NCI-H1930 (cell line): ENCODE results near the gene PAXX.
A peak's percentile ranks its signal among the peaks of the same experiment; 100 is the strongest.

Source experiments
- DNase-seq, 2 experiments: peaks; one replicate each; lab custom pipeline; 2025; lab: John Stamatoyannopoulos, UW

The PAXX gene, protein sequence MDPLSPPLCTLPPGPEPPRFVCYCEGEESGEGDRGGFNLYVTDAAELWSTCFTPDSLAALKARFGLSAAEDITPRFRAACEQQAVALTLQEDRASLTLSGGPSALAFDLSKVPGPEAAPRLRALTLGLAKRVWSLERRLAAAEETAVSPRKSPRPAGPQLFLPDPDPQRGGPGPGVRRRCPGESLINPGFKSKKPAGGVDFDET

DNA sequence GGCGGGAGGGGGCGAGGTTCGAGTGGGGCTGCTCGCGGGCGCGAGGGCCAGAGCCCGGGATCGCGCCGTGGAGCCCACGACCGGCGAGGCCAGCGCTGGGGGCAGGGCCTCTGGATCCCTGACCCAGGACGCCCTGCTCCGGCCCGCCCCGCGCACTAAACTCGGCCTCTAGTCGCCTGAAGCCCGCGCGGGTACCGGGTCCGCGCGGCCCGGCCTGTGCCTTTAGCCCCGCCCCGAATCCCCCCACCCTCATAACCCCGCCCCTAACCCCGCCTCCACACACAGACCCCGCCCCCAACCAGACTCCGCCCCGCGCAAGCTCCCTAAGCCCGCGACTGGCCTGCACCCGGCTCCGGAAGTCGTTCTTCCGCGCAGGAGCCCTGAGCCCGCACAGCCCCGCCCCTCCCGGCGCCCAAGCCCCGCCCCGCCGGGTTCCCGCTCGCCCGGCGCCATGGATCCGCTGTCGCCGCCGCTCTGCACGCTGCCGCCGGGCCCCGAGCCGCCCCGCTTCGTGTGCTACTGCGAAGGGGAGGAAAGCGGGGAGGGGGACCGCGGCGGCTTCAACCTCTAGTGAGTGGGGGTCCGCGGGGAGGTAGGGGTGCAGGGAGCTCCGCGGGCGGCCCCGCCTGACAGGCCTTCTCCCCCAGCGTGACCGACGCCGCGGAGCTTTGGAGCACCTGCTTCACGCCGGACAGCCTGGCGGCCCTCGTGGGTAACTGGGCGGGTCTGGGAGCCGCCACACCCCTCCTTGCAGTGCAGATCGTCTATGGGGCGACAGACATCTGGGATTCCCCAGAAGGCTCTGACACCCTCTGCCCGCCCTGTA, at the start of gene PAXX:
PAXX (plus strand) TSS at position 430 of the 826 bp plus-strand sequence; CDS start at position 452, 22 bp downstream.
- DNase-seq, result peak; percentile 74 to 81

DNA sequence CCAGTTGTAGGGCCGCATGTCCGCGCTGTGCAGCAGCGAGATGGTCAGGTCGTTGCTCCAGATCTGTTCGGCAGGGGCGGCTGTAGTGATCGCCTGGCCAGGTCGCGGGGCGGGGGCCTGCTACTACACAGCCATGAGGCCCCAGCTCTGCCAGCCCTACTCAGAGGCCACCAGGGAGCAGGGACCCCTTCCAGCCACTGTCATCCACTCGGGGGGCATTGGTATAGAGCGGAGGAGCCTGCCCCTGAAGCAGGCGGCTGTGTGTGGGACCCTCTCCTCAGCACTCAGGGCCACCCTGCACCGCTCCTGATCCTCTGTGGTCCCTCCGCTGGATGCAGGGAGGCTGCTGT, 49.4 kb upstream of the PAXX start:
- no peak for DNase-seq

DNA sequence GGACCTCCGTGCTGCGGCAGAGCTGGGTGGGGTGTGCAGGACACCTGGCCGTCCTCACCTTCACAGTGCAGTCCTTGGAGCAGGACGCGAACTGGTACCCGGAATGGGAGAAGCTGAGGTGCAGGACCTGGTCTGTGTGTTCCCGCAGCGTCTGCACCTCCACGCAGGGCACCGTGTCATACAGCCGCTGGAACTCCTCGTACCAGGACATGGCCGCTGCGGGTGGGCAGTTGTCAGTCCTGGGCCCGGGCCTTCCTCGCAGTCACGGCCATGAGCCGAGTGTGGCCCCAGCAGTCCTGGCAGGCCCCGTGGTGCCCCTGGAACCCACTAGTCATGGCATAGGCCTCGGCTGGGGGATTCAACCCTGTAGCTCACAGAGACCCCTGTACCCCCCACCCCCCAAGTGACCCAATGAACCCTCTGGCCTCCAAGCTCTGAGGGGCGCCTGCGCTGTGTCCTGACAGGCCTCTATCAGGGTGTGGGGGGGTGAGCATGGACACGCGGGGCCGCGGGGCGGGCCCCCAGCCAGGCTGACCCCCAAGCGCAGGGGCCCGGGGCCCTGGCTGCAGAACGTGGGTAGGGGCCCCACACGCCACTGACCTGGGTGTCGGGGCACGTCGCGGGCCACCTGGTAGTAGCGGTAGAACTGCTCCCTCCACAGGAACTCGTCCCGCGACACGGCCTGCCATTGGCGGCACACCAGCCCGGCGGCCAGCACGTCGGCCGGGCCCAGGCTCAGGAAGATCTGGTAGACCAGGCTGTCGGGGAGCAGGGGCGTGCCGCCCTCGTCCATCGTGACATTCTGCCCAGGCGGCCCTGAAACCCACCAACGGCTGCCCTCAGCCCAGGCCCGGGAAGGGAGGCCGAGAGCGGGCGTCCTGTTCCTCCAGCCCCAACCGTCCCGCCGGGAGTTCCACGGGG, 48.7 kb upstream of the PAXX start:
- no peak for DNase-seq

DNA sequence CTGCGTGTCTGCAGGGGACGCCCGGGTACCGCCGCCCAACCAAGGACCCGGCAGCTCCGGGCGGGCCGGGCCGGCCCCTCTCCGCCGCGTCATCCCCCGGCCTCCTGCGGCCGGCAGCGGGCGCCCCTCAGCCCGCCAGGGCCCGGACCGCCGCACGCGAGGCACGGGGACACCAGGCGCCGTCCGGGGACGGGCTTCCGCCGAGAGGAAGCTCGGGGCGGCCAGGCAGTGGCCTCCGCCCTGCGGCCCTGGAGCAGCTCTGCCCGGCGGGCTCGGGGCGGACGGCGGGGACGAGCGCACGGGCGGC, 48.1 kb upstream of the PAXX start:
- DNase-seq, result peak in 1 of 2 experiments; percentile 47

DNA sequence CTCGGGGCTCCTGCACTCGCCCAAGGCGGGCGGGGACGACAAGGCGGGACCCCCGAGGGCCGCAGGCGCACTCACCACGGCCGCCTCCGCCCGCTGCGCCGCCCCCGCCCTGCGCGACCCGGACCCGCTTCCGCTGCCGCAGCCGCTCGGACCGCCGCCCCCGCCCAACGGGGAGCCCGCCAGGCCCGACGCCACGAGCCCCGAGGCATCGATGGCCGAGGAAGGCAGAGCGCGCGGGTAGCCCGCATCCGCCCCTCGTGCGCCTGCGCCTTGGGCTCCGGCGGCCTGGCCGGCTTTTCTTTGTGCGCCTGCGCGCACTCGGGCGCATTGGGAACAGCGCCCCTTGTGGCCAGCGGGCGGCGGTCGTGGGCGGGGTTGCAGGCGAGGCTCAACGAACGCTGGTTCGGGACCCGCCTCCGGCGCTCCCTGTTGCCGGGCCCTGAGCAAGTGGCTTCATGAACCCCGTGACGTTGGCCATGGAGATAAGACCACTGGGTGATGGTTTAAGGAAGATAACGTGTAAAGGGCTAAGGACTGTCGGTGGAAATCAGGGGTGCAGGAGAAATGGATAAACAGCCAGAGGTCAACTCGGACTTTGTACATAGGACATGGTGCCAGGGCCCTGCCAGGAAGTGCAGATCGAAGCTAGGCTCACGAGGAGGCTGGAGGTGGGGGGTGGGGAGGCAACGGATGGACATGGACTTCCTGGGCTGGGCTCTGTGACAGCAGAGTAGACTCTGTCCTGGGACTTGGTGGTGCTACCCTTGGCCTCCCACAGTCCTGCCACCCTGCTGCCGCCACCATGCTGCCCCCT, 47.5 kb upstream of the PAXX start, which contains the start of the genes C8G and FBXW5:
C8G (plus strand) TSS at position 725 of the 814 bp plus-strand sequence; CDS start at position 803, 78 bp downstream.
FBXW5 (minus strand) TSS at position 220 of the 814 bp plus-strand sequence. CDS start 655 bp downstream, outside the sequence.
- peak; percentile 87 to 97 for DNase-seq

DNA sequence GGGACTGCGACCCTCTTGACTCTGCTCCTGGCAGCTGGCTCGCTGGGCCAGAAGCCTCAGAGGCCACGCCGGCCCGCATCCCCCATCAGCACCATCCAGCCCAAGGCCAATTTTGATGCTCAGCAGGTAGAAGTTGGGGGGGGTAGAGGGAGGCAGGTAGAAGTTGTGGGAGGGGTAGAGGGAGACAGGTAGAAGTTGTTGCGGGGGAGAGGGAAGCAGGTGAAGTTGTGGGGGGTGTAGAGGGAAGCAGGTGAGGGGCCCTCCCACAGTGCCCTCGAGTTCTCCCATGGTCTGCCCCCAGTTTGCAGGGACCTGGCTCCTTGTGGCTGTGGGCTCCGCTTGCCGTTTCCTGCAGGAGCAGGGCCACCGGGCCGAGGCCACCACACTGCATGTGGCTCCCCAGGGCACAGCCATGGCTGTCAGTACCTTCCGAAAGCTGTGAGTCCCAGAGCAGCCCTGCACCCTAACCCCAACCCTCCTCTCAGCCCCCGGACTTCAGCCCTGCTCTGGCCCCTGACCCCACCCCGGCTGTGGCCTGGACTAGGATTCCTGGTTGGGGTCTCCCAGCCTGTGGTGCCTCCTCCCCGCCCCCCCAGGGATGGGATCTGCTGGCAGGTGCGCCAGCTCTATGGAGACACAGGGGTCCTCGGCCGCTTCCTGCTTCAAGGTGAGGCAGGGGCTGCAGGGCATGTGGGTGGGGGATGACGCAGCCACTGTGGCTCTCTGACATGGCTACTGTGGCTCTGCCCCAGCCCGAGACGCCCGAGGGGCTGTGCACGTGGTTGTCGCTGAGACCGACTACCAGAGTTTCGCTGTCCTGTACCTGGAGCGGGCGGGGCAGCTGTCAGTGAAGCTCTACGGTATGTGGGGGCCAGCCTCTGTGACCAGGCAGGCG, 46.6 kb upstream of the PAXX start:
- no peak for DNase-seq

DNA sequence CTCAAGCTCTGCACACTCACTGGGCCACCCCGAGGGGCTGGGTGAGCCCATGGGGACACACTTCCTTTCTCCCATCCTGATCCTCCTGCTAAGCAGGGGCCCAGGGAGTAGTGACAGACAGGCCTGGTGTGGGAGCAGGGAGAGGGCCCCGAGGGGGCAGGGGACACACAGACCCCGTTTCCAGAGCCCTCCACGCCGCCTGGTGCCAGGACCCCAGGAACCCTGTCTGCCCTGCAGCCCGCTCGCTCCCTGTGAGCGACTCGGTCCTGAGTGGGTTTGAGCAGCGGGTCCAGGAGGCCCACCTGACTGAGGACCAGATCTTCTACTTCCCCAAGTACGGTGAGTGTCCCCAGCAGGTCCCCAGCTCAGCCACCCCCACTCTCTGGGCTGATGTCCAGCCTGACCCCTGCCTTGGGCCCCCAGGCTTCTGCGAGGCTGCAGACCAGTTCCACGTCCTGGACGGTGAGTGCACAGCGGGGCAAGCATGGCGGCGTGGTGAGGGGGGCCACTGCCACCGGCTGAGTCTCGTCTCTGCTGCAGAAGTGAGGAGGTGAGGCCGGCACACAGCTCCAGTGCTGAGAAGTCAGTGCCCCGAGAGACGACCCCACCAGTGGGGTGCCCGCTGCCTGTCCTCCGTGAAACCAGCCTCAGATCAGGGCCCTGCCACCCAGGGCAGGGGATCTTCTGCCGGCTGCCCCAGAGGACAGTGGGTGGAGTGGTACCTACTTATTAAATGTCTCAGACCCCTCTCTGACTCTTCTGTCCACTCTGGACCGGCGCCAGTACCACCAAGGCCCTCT, 45.8 kb upstream of the PAXX start:
- DNase-seq, result no peak

DNA sequence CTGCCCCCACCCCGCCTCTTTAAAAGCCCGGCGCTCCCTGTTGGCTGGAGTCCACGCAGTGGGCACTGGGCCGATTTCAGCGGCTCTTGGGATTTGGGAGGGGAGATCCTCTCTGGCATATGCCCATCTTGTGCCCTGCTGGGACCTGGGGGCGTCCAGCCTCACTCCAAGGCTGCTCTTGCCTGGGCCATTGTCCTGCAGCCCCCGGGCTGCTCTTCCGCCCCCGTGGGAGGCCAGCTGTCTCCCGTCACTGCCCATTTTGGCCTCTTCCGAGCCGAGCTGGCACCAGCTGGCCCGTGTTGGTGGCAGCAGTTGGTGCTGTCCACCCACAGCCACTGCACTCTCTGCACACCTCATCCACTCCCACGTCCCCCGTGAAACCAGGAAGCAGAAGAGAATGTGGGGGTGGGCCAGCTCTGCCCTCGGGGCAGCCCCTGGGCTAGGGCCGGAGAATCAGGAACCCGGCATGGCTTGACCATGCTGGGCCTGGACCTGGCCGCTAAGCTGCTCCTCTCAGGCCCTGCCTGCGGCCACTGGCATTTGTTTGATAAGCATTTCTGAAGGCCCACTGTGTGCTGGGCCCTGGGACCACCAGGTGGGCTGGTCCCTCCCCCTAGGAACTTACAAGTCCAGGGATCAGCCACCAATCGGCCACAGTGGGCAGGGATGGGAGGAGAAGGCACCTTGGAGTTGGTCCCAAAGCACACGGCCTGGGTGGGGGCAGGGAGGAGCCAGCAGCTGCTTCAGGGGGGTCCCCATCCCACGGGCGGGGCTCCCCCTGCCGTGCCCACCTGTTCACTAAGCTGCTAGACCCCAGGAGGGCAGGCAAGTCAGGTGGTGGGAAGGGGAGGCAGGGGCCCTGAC, 45.0 kb upstream of the PAXX start:
- DNase-seq, result no peak

DNA sequence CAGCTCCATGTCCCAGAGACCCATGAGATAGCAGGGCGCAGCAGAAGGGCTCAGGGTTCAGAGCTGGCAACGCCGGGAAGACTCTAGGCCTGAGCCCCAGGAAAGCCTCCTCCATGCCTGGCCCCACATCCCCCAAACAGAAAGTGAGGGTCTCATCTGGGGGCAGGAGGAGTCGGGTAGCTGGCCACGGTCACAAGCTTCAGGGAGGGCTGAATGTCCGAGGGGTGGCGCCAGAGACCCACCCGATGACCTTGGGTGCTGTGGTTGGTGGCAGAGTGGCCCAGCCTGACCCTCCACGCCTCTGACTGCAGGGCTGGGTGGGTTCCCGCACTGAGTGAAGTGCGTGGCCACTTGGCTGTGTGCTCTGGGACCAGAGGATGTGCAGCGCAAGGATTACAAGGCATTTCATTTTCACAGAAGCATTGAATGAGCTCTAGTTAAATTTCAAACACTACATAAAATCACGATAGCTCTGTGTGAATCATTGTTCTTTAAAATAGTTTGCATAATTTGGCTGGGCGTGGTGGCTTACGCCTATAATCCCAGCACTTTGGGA, 44.2 kb upstream of the PAXX start:
- DNase-seq, result peak in 1 of 2 experiments; percentile 55

DNA sequence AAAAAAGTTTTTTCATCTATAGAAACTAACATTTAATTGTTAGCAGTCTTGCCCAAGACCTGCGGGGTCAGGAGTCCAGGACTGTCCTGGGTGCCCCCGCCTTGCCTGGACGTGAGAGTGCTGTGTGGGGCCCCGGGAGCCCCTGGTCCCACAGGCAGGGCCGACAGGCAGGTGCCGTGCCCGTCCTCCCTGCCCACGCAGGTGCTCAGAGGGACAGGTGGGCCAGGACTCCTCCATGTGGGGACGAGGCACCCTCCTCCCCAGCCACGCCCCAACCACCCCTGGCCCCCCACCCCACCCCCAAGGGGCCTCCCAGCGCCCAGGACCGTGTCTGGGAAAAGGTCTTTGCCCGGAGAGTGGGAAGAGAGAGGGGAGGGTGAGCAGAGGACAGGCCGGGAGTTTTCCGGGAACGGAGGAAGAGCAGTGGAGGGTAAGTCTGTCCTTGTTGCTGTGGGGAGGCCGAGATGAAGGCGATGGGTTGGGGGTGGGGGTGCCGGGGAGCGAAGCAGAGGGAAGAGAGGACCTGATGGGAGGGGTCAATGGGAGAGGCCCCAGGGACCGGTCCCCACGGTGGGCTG, 42.9 kb upstream of the PAXX start:
- DNase-seq, result no peak

DNA sequence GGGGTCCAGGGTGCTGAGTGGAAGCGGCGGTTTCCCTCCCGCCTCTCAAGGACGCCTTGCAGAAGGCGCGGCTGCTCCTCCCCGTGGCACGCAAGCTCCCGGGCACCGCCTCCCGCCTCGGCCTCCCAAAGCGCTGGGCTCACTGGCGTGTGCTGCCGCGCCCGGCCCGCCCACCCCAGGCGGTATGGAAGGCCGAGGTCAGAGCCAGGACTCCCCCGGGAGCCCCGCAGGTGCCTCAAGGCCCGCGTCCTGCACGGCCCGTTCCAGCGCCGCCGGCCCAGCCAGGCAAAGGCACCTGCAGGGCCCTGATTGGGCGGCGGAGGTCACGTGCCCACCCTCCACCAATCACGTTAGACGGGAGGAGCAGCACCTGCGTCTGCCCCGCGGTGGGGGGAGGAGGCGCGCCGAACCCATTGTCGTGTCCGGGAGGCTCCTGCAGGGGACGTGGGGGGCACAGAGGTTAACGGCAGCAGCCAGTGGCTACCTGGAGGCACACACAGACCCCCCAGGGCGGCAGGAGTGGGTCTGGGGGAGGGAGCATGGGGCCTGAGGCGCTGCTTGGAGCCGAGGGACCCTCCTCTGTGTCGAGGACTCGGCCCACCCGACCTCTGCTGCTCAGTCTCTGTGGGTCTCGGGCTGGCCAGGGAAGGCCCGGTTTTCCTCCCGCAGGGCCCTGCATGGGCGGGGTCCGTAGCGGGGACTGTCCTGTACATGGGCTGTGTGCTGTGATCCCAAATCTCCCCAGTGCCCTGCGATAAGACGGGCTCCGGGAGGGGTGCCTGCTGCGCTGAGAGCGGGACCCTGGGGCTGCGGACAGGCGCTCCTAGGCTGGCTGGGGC, 42.2 kb upstream of the PAXX start:
- peak; percentile 94 to 95 for DNase-seq

DNA sequence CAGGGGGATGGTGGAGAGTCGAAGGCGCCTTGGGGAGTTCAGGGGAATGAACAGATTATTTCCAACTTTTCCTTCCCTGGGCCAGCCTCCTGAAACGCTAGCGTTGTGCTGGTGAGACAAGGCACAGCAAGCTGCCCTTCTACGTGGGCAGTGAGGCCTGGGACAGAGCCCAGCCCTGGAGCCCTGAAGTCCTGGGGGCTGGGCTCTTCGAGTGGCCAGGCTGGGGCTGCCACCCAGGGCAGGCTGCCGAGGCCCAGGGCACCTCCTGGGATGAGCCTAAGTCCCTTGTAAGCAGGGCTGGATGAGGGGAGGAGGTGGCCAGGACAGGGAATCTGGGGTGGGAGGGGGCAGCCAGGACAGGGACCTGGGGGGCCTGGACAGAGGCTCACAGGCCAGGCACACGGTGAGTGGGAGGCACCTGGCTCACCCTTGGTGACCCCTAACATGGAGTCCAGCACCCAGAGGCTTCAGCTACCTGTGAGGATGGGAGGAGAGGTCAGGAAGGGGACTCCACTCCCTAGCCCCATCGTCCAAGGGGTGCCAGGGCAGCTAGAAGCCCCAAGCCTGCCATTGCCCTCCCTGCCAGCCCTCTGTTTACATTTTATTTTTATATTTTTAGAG, 41.5 kb upstream of the PAXX start:
- DNase-seq, result no peak

DNA sequence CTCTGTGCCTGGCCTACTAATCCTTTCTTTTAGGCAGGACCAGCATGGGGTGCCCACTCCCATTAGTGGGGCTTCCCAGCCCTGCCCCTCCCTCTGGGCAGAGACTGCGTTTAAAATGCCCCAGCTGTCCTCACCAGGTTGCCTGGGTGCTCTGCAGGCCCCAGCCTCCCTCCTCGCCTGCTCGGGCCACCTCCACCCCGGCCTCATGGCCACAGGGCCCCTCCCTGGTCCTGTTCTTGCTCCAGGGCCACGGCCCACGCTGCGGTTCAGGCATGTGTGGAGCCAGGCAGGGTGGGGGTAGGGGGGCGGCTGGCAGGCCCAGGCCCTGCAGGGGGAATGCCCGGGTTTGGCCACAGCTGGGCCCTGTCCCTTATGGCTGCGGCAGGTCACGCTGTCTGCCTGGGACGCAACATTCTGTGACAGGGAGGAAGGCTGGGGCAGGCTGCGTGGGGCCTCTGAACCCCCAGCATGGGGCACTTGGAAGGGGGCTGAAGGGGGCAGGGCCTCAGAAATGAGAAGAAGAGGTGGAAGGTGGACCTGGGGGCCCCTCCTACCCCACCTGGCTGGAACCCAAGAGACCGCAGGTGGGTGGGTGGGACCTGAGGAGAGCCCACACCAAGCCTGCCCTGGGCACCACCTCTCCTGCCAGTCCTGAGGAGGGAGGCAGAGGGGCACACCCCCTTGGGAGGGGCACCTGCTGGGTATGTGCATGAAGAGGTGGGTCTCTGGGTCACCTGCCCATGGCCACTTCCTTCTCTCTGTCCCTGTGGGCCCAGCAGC, 40.5 kb upstream of the PAXX start, which contains the start of gene LCN12:
LCN12 (plus strand) TSS at position 733 of the 780 bp plus-strand sequence. CDS start 55 bp downstream, outside the sequence.
- no peak for DNase-seq

DNA sequence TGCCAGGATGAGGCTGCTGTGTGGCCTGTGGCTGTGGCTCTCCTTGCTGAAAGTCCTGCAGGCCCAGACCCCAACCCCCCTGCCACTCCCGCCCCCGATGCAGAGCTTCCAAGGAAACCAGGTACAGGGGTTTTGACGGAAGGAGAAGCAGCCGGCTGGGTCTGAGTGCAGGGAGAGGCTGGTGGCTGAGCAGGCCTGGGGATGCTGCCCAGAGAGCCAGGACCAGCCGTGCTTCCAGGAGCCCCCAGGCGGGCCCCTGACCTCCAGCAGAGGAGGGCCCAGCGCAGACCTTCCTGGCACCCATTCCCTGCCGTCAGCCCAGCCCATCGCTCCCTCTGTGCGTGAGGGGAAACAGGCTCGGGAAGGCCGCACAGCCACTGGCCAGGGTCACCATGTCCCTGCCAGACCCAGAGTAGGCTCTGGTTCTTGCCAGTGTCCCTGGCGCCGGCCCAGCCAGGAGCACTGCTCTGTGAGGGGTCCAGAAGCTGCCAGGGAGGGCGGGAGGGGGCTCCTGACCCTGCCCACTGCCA, 39.8 kb upstream of the PAXX start:
- DNase-seq, result no peak
